Adrenal gland (tissue), 12 donors: ENCODE data around the gene YKT6. TPM values are rescaled to one million over a fixed set of nuclear protein-coding genes. Genes with fewer than 3 reads are reported as not detected.

ENCODE experiments used
- DNase-seq, 7 donors: peaks; one replicate each; pipeline ENCODE4 v3.0.0-alpha.2; 2019 to 2020
- H3K27ac ChIP-seq, 5 donors: fragments of 200-600 bp; sonication (generic) in 4 of 5; 1 replicate in 3 of 5; 2 replicates in 2 of 5; pipeline versions ENCODE4 v1.5.1 to v1.8.0; 2016 to 2020; ENCODE audit warnings: mild to moderate bottlenecking in 1 of 5
- H3K27me3 ChIP-seq: fragments of 200-600 bp; 2 replicates; pipeline ENCODE4 v1.8.0; 2021
- H3K36me3 ChIP-seq, 2 donors: fragments of 200-600 bp; replicated peaks in 1 of 2; 1 replicate in 1 of 2; 2 replicates in 1 of 2; pipeline versions ENCODE4 v1.5.1 to v1.8.0; 2018 to 2022
- H3K4me1 ChIP-seq, 2 donors: fragments of 200-600 bp; replicated peaks in 1 of 2; 1 replicate in 1 of 2; 2 replicates in 1 of 2; pipeline versions ENCODE4 v1.5.1 to v1.8.0; 2018 to 2021
- H3K4me3 ChIP-seq, 4 donors: fragments of 200-600 bp; sonication (generic) in 3 of 4; one replicate each; pipeline ENCODE4 v1.5.1; 2016 to 2018
- H3K9me3 ChIP-seq, 3 donors: fragments of 200-600 bp; sonication (generic) in 1 of 3; replicated peaks in 1 of 3; 1 replicate in 2 of 3; 2 replicates in 1 of 3; pipeline versions ENCODE4 v1.5.1 to v1.8.0; 2016 to 2021
- CTCF ChIP-seq, 6 experiments: fragments of 450-650 bp in 4 of 6; fragments of 200-600 bp in 2 of 6; sonication (generic) in 1 of 6; IDR thresholded peaks; 1 replicate in 5 of 6; 2 replicates in 1 of 6; pipeline versions ENCODE4 v1.5.1 to v1.8.0; 2016 to 2021; ENCODE audit warnings: antibody characterized with exemption in 6 of 6, mild to moderate bottlenecking in 2 of 6, moderate library complexity in 1 of 6
- POLR2A ChIP-seq, 2 donors: fragments of 450-650 bp; IDR thresholded peaks; one replicate each; pipeline ENCODE4 v1.6.1; 2017; ENCODE audit warnings: antibody characterized with exemption in 2 of 2, mild to moderate bottlenecking in 2 of 2, moderate library complexity in 1 of 2
- WGBS, 4 donors: extraction: QIAGEN DNeasy Blood & Tissue Kit in 2 of 4; methylation state at CpG; one replicate each; pipeline versions ENCODE4 v1.1.5 to v1.1.7; 2013 to 2017; 5-methylcytosine and 5-hydroxymethylcytosine counted together
- intact Hi-C, 2 donors: fragments of 100-400 bp; cut with DNase I; formaldehyde crosslinking; loops; one replicate each; pipeline versions ENCODE4 v1.14.1 to v1.15.0; 2022 to 2023
- polyA plus RNA-seq, 3 donors: library from polyadenylated mRNA; stranded (reverse); fragments of 200-250 nt in 2 of 3; fragments of 350-450 nt in 1 of 3; fragmentation: Illumina TruSeq in 1 of 3; extraction: RNeasy Lipid Tissue Mini Kit (QIAGEN cat#74804) in 1 of 3; gene quantifications; one replicate each; pipeline ENCODE4 v1.2.3, GENCODE V29; 2013 to 2014
- total RNA-seq, 9 donors: library from RNA; depleted of rRNA in 4 of 9; stranded (reverse); fragments of >200 nt in 4 of 9; fragments of 120-200 nt in 1 of 9; fragmentation: NEBNext Ultra II Directional in 1 of 9; extraction: Animal tissue kit (Norgen Biotek cat#: 25700) in 1 of 9; gene quantifications; one replicate each; pipeline versions ENCODE4 v1.1.0 to v1.2.4, GENCODE V29; 2013 to 2023
- donor health status: healthy with polysubstance abuse.
- donor health status: Bipolar disorder and iron deficiency.
- donor health status: DM: yes; HTN: yes; CAD: no.
- donor health status: DM: no; HTN: no; CAD: no.
- donor health status: DM: no; HTN: no; CAD: no.
- donor health status: DM: yes; HTN: yes; CAD: no.

The YKT6 gene
- total and polyA plus RNA-seq, 12 donors = 32.8 to 94.7 (median 53.8) TPM

GRCh38 chr7:44206008-44206407 is 5.2 kb downstream of the YKT6 start:
- Histone ChIP-seq H3K36me3 (peaks cover 0 to 68% of the 10 kb centered on the region in 2 donors), H3K4me1 (peaks cover 6 to 14% of the 10 kb centered on the region in 2 donors)
- intact Hi-C loops = no loop called here

GRCh38 chr7:44208085-44208484 is 7.3 kb downstream of the YKT6 start:
- TF ChIP-seq POLR2A (IDR thresholded peaks at IDR 0.05) = no peak
- no peak for TF ChIP-seq CTCF (IDR thresholded peaks at IDR 0.05)
- H3K27ac ChIP-seq = no peak overlapping the region
- WGBS, 4 donors = 92 to 96% (median 94%) methylated on average over 5 to 7 of the region's 7 CpGs
- peaks cover 0 to 88% of the 10 kb centered on the region in 2 donors for H3K36me3 ChIP-seq
- H3K4me3 ChIP-seq = no peak overlapping the region
- no peaks in the 10 kb centered on the region for H3K9me3 ChIP-seq
- no peaks in the 10 kb centered on the region for H3K27me3 ChIP-seq
- intact Hi-C loops = no loop called here
- H3K4me1 ChIP-seq = no peaks in the 10 kb centered on the region
- no peak for DNase-seq

More at GRCh38 chr7:44206008-44206407, 5.2 kb downstream of the YKT6 start:
- Histone ChIP-seq H3K9me3 (no peaks in the 10 kb centered on the region), H3K4me3 (no peak overlapping the region), H3K27me3 (no peaks in the 10 kb centered on the region), H3K27ac (no peak overlapping the region)
- DNase-seq = no peak
- TF ChIP-seq POLR2A (IDR thresholded peaks at IDR 0.05) = no peak
- no peak for TF ChIP-seq CTCF (IDR thresholded peaks at IDR 0.05)
- WGBS, 4 donors = 97 to 98% (median 98%) methylated on average over 5 of the region's 5 CpGs

- H3K27me3 ChIP-seq = no peaks in the 10 kb centered on the region
- DNase-seq = no peak
- H3K9me3 ChIP-seq = no peaks in the 10 kb centered on the region
- 87 to 92% (median 91%) methylated on average over 5 of the region's 5 CpGs for WGBS, 4 donors
- H3K36me3 ChIP-seq = peaks cover 0 to 83% of the 10 kb centered on the region in 2 donors
- intact Hi-C loops = no loop called here
- H3K4me1 ChIP-seq = no peaks in the 10 kb centered on the region
- H3K4me3 ChIP-seq = no peak overlapping the region
- no peak overlapping the region for H3K27ac ChIP-seq
- TF ChIP-seq POLR2A (IDR thresholded peaks at IDR 0.05) = no peak
- TF ChIP-seq CTCF (IDR thresholded peaks at IDR 0.05) = no peak
These were observed 9.3 kb downstream of the YKT6 start for GRCh38 chr7:44210107-44210506.

GRCh38 chr7:44211126-44211675 is 10.4 kb downstream of the YKT6 start:
- Histone ChIP-seq H3K9me3 (no peaks in the 10 kb centered on the region), H3K4me1 (no peaks in the 10 kb centered on the region), H3K36me3 (peaks cover 0 to 72% of the 10 kb centered on the region in 2 donors), H3K4me3 (no peak overlapping the region), H3K27me3 (no peaks in the 10 kb centered on the region), H3K27ac (no peak overlapping the region)
- no peak for DNase-seq
- TF ChIP-seq CTCF (IDR thresholded peaks at IDR 0.05) (no peak), POLR2A (IDR thresholded peaks at IDR 0.05) (no peak)
- intact Hi-C loops = no loop called here
- 89 to 96% (median 94%) methylated on average over 9 to 10 of the region's 10 CpGs for WGBS, 4 donors
